Kidney epithelial cell (primary cell): ENCODE results near the gene BCL11B. TPM values are rescaled to one million over a fixed set of nuclear protein-coding genes. Genes with fewer than 3 reads are reported as not detected.

Experiments used
- DNase-seq: peaks from one replicate; pipeline ENCODE4 v3.0.0-alpha.2; 2010; ENCODE audit warnings: low read depth
- H3K27me3 ChIP-seq: 2 replicates; pipeline ENCODE4 v1.6.0; 2011; ENCODE audit warnings: low read length; ENCODE audit not compliant: control insufficient read depth, insufficient read depth
- H3K36me3 ChIP-seq: 2 replicates; pipeline ENCODE4 v1.5.1; 2011; ENCODE audit warnings: low read length; ENCODE audit not compliant: control insufficient read depth, insufficient read depth
- H3K4me3 ChIP-seq: 2 replicates; pipeline ENCODE4 v1.5.1; 2011; ENCODE audit warnings: low read depth, mild to moderate bottlenecking, control low read depth, low read length
- total RNA-seq: library from RNA; depleted of rRNA; stranded (reverse); fragments of >200 nt; gene quantifications from 2 replicates; pipeline ENCODE4 v1.2.3, GENCODE V29; 2015
- TF ChIP-seq, protein P1 (sequence below): IDR thresholded peaks from 2 replicates; pipeline ENCODE4 v1.5.1; 2011; ENCODE audit warnings: mild to moderate bottlenecking, moderate library complexity, low read length, control low read depth, inconsistent platforms; ENCODE audit not compliant: insufficient read depth, poor library complexity, severe bottlenecking

Gene BCL11B
- total RNA-seq, 1 donor from 2014 or later, result 2.3 TPM

GRCh38 chr14:99318091-99318958, 46.3 kb upstream of the BCL11B start:
- Histone ChIP-seq H3K27me3 (peaks cover 2% of the 10 kb centered on the region), H3K4me3 (no peak overlapping the region), H3K36me3 (no peaks in the 10 kb centered on the region)
- no peak for DNase-seq
- TF ChIP-seq, protein P1, sequence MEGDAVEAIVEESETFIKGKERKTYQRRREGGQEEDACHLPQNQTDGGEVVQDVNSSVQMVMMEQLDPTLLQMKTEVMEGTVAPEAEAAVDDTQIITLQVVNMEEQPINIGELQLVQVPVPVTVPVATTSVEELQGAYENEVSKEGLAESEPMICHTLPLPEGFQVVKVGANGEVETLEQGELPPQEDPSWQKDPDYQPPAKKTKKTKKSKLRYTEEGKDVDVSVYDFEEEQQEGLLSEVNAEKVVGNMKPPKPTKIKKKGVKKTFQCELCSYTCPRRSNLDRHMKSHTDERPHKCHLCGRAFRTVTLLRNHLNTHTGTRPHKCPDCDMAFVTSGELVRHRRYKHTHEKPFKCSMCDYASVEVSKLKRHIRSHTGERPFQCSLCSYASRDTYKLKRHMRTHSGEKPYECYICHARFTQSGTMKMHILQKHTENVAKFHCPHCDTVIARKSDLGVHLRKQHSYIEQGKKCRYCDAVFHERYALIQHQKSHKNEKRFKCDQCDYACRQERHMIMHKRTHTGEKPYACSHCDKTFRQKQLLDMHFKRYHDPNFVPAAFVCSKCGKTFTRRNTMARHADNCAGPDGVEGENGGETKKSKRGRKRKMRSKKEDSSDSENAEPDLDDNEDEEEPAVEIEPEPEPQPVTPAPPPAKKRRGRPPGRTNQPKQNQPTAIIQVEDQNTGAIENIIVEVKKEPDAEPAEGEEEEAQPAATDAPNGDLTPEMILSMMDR, result no peak

GRCh38 chr14:99317231-99318090, 45.5 kb upstream of the BCL11B start:
- H3K27me3 ChIP-seq, result peaks cover 2% of the 10 kb centered on the region
- no peak overlapping the region for H3K4me3 ChIP-seq
- no peaks in the 10 kb centered on the region for H3K36me3 ChIP-seq
- TF ChIP-seq, protein P1, result no peak
- no peak for DNase-seq

DNA sequence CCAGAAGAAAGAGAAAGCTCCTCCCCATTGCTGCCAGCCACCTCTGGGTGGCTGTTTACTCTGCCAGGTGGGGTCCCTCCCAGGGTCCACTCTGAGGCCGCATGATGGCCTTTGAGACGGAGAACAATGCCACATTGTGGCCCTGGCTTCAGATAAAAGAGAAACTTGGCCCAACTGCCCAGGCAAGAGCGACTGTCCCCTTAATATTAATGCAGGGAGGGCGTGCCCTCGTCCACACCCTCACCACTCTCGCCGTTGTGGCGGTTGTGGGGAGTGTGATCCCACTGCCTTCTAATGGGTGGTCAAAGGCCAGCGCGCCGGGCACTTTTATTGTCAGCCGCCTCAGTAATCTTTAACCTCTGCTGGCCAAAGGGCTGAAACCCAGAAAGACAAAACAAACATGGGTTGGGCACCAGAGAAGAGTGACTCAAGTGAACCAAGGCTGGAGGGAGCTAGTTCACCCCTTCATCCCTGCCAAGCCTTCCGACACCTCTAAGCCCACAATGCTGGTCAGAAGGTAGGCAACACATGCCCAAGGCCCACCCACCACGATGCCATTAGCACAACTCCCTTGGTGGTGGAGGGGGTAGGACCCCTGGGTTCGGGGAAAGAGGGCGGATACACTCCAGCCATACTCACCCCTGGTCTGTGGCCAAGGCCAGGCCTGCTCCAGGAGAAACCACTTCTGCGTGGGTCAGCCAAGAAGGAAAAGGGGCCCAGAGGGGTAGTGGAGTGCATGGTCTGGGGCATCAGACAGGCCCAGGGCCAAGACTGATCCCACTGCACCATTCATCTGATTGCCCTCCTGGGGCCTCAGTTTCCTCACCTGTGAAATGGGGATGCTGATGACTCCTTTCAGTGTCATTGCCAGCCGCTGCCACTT, 44.5 kb upstream of the BCL11B start:
- TF ChIP-seq, protein P1, result no peak
- H3K4me3 ChIP-seq, result no peak overlapping the region
- H3K27me3 ChIP-seq, result peaks cover 2% of the 10 kb centered on the region
- no peaks in the 10 kb centered on the region for H3K36me3 ChIP-seq
- no peak for DNase-seq

DNA sequence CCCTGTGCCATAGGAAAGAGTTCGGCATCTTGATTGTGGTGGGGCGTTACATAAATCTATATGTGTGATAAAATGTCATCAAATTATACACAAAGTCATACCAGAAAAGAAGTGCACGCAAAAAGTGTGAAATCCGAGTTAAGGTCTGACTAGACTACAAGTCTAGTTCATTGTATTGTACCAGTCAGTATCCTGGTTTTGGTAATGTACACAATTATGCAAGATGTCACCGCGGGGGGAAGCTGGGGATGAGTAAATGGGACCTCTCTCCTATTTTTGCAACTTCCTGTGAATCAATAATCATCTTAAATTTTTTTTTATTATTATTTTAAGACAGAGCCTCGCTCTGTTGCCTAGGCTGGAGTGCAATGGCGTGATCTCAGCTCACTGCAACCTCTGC, 43.2 kb upstream of the BCL11B start:
- no peaks in the 10 kb centered on the region for H3K36me3 ChIP-seq
- no peak for DNase-seq
- H3K4me3 ChIP-seq, result no peak overlapping the region

DNA sequence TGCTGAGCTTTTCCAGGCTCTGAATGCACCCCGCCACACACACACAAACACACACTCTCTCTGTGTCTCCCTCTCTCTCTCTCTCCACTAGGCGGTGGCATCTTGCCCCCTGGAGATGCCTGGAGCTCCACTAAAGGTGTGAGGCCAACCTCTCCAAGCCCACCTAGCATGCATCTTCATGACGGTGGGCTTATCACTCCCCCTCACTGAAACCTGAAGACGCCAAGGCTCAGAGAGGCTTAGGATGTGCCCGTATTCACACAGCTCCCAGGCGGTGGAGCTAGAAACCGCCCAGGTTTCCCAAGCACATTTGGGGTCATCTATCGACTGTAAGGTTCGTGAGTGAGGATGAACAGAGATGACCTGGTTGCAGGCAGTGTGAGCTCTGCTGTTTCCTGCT, 42.6 kb upstream of the BCL11B start:
- no peak for DNase-seq
- peaks cover 2% of the 10 kb centered on the region for H3K27me3 ChIP-seq
- H3K36me3 ChIP-seq, result no peaks in the 10 kb centered on the region
- TF ChIP-seq, protein P1, result no peak
- H3K4me3 ChIP-seq, result no peak overlapping the region

More for the DNA sequence above, 43.2 kb upstream of the BCL11B start:
- TF ChIP-seq, protein P1, result no peak
- peaks cover 2% of the 10 kb centered on the region for H3K27me3 ChIP-seq
